ENCODE measurements around the gene CELF1. TPM values are rescaled to one million over a fixed set of nuclear protein-coding genes. Genes with fewer than 3 reads are reported as not detected.

CELF1 gene
- total and polyA plus RNA-seq, 2 experiments from 2014 or later = 124 to 233 TPM

- TF ChIP-seq, protein P1, sequence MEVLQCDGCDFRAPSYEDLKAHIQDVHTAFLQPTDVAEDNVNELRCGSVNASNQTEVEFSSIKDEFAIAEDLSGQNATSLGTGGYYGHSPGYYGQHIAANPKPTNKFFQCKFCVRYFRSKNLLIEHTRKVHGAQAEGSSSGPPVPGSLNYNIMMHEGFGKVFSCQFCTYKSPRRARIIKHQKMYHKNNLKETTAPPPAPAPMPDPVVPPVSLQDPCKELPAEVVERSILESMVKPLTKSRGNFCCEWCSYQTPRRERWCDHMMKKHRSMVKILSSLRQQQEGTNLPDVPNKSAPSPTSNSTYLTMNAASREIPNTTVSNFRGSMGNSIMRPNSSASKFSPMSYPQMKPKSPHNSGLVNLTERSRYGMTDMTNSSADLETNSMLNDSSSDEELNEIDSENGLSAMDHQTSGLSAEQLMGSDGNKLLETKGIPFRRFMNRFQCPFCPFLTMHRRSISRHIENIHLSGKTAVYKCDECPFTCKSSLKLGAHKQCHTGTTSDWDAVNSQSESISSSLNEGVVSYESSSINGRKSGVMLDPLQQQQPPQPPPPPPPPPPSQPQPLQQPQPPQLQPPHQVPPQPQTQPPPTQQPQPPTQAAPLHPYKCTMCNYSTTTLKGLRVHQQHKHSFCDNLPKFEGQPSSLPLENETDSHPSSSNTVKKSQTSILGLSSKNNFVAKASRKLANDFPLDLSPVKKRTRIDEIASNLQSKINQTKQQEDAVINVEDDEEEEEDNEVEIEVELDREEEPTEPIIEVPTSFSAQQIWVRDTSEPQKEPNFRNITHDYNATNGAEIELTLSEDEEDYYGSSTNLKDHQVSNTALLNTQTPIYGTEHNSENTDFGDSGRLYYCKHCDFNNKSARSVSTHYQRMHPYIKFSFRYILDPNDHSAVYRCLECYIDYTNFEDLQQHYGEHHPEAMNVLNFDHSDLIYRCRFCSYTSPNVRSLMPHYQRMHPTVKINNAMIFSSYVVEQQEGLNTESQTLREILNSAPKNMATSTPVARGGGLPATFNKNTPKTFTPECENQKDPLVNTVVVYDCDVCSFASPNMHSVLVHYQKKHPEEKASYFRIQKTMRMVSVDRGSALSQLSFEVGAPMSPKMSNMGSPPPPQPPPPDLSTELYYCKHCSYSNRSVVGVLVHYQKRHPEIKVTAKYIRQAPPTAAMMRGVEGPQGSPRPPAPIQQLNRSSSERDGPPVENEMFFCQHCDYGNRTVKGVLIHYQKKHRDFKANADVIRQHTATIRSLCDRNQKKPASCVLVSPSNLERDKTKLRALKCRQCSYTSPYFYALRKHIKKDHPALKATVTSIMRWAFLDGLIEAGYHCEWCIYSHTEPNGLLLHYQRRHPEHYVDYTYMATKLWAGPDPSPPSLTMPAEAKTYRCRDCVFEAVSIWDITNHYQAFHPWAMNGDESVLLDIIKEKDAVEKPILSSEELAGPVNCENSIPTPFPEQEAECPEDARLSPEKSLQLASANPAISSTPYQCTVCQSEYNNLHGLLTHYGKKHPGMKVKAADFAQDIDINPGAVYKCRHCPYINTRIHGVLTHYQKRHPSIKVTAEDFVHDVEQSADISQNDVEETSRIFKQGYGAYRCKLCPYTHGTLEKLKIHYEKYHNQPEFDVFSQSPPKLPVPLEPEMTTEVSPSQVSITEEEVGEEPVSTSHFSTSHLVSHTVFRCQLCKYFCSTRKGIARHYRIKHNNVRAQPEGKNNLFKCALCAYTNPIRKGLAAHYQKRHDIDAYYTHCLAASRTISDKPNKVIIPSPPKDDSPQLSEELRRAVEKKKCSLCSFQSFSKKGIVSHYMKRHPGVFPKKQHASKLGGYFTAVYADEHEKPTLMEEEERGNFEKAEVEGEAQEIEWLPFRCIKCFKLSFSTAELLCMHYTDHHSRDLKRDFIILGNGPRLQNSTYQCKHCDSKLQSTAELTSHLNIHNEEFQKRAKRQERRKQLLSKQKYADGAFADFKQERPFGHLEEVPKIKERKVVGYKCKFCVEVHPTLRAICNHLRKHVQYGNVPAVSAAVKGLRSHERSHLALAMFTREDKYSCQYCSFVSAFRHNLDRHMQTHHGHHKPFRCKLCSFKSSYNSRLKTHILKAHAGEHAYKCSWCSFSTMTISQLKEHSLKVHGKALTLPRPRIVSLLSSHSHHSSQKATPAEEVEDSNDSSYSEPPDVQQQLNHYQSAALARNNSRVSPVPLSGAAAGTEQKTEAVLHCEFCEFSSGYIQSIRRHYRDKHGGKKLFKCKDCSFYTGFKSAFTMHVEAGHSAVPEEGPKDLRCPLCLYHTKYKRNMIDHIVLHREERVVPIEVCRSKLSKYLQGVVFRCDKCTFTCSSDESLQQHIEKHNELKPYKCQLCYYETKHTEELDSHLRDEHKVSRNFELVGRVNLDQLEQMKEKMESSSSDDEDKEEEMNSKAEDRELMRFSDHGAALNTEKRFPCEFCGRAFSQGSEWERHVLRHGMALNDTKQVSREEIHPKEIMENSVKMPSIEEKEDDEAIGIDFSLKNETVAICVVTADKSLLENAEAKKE (CRISPR knock-in tag; IDR thresholded peaks at IDR 0.05) = no peak
- TF ChIP-seq, protein P2, sequence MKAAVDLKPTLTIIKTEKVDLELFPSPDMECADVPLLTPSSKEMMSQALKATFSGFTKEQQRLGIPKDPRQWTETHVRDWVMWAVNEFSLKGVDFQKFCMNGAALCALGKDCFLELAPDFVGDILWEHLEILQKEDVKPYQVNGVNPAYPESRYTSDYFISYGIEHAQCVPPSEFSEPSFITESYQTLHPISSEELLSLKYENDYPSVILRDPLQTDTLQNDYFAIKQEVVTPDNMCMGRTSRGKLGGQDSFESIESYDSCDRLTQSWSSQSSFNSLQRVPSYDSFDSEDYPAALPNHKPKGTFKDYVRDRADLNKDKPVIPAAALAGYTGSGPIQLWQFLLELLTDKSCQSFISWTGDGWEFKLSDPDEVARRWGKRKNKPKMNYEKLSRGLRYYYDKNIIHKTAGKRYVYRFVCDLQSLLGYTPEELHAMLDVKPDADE (IDR thresholded peaks at IDR 0.05) = no peak
- no peak for TF ChIP-seq NANOG (IDR thresholded peaks at IDR 0.05; ENCODE audit: borderline replicate concordance)
- TF ChIP-seq ZNF114 (CRISPR knock-in tag; IDR thresholded peaks at IDR 0.05) = no peak
- TF ChIP-seq CREB1 (CRISPR knock-in tag; IDR thresholded peaks at IDR 0.05; ENCODE audit: low read depth) = no peak
- TF ChIP-seq POLR2AphosphoS5 (IDR thresholded peaks at IDR 0.05; ENCODE audit: low read depth) = no peak
- no peak for TF ChIP-seq EZH2 (IDR thresholded peaks at IDR 0.05; ENCODE audit: low read depth, unreplicated experiment)
- TF ChIP-seq ZNF331 (CRISPR knock-in tag; IDR thresholded peaks at IDR 0.05; ENCODE audit: low read depth) = no peak
Observed at GRCh38 chr11:47489395-47489755, 63.6 kb downstream of the CELF1 start (continued).

DNA sequence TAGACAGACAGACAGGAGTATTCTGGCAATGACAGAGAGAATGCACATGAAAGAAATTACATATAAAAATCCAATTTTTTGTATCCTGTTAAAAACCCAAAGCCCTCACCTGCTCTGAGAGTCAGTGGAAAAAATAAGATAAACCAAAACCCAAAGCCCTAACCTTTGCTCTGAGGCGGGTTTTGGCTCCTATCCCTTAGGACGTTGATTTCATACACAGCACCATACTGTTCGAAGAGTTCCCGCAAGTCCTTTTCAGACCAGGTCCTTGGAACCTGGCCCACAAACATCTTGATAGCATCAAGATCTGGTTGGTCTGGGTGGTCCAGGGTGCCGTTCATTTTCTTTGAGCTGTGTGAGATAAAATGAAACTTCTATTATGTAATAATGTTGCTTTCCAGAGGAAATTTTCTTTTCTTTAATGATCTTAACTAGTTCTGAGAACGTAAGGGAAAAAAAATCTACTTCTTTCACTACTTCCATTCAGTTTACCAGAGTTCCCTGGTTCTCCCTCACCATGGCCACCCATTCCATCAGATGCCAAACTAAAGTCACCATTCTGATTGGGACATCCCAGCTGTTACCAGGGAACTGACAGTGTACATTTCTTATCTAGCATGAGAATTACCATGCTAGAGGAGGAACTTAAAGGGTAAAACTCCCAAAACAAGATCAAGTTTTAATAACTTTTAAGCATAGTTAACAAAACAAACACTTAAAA is 64.1 kb downstream of the CELF1 start:
- Histone ChIP-seq H3K79me2 (replicated peaks; ENCODE audit: insufficient read depth) (peaks cover 66% of the 10 kb centered on the region), H4K20me1 (replicated peaks; ENCODE audit: insufficient read depth) (peaks cover 46% of the 10 kb centered on the region), H3K4me1 (ENCODE audit: insufficient read depth) (no peaks in the 10 kb centered on the region), H3K4me3 (no peak overlapping the region), H3K27me3 (ENCODE audit: insufficient read depth) (no peaks in the 10 kb centered on the region), H3F3A (replicated peaks; ENCODE audit: low read depth) (peaks cover 27% of the 10 kb centered on the region; the same call in 1 of the 2 replicates), H3K36me3 (ENCODE audit: insufficient read depth) (peaks cover 46% of the 10 kb centered on the region), H3K9me2 (ENCODE audit: insufficient read depth) (no peaks in the 10 kb centered on the region), H3K27ac (ENCODE audit: low read depth) (no peak overlapping the region), H3K4me2 (no peak overlapping the region), H2AFZ (no peak overlapping the region)
- H3K27ac Mint-ChIP-seq = peak overlapping the region; percentile 15; the same call in 1 of the 2 replicates
- peaks cover under 1% of the 10 kb centered on the region; the same call in 1 of the 3 replicates for H3K4me1 Mint-ChIP-seq
- H3K27me3 Mint-ChIP-seq (ENCODE audit: insufficient read depth, low read depth, poor library complexity) = peaks cover 5% of the 10 kb centered on the region
- DNase-seq (ENCODE audit: low spot score) (no peak), ATAC-seq (no peak)
- H3K9me3 Mint-ChIP-seq = no peaks in the 10 kb centered on the region
- H3K4me3 Mint-ChIP-seq = no peak overlapping the region
- peaks cover 57% of the 10 kb centered on the region for H3K36me3 Mint-ChIP-seq (ENCODE audit: low read depth)
- TF ChIP-seq POLR2AphosphoS5 (IDR thresholded peaks at IDR 0.05; ENCODE audit: low read depth) = no peak

All from GM23338 (cell line).